IMR-90 (cell line): ENCODE data around the gene ITGB5.

ENCODE experiments used
- CEBPB ChIP-seq: IDR thresholded peaks from 2 replicates; pipeline ENCODE4 v1.6.1; 2012; ENCODE audit warnings: low read depth, low read length, improper control_type of control experiment
- CTCF ChIP-seq: conservative IDR thresholded peaks from 2 replicates; pipeline ENCODE4 v1.5.1; 2012; ENCODE audit warnings: mild to moderate bottlenecking, low read depth, low read length, improper control_type of control experiment
- FOS ChIP-seq: fragments of 150-350 bp; IDR thresholded peaks from 2 replicates; pipeline ENCODE4 v1.6.1; 2016; ENCODE audit warnings: low read depth, low read length
- MAZ ChIP-seq: IDR thresholded peaks from 2 replicates; pipeline ENCODE4 v1.6.1; 2012; ENCODE audit warnings: low read depth, mild to moderate bottlenecking, low read length, improper control_type of control experiment, moderate library complexity, borderline replicate concordance
- POLR2A ChIP-seq: IDR thresholded peaks from 2 replicates; pipeline ENCODE4 v1.6.1; 2012; ENCODE audit warnings: mild to moderate bottlenecking, low read depth, low read length
- RFX5 ChIP-seq: IDR thresholded peaks from 2 replicates; pipeline ENCODE4 v1.8.0; 2012; ENCODE audit warnings: low read depth, mild to moderate bottlenecking, low read length, moderate library complexity
- USF2 ChIP-seq: fragments of 150-350 bp; IDR thresholded peaks from 2 replicates; pipeline ENCODE4 v1.6.1; 2017; ENCODE audit warnings: mild to moderate bottlenecking, antibody characterized with exemption, low read length, low read depth

- TF ChIP-seq RFX5, result no peak
- TF ChIP-seq CTCF, result no peak
- TF ChIP-seq CEBPB, result no peak
- TF ChIP-seq FOS, result no peak
- no peak for TF ChIP-seq USF2
- no peak for TF ChIP-seq POLR2A
- no peak for TF ChIP-seq MAZ
Observed at GRCh38 chr3:124772081-124772831, 114.9 kb downstream of the ITGB5 start.
